SK-N-SH (cell line): Measurements from ENCODE around the gene C4orf50. TPM values are rescaled to one million over a fixed set of nuclear protein-coding genes. Genes with fewer than 3 reads are reported as not detected.

Source experiments
- CTCF ChIA-PET: fragments of 300-600, 350-600 bp; formaldehyde crosslinking; extraction: SDS; loops from one replicate; lab custom pipeline; 2021; lab: Yijun Ruan, JAX
- POLR2A ChIA-PET: fragments of 350-600 bp; sonication (Branson Sonifier 250); formaldehyde crosslinking; extraction: SDS; loops from one replicate; lab custom pipeline; 2020; ENCODE audit warnings: antibody characterized with exemption, inconsistent platforms; lab: Yijun Ruan, JAX
- DNase-seq: peaks from one replicate; pipeline ENCODE4 v3.0.0; 2012
- H2AFZ ChIP-seq: fragments of 200-600 bp; sonication (generic); 2 replicates; pipeline ENCODE4 v1.8.1; 2016; ENCODE audit warnings: antibody characterized with exemption, mild to moderate bottlenecking, low read depth
- H3F3A ChIP-seq: fragments of 200-600 bp; sonication (generic); replicated peaks from 2 replicates; pipeline ENCODE3; 2016; ENCODE audit warnings: antibody characterized with exemption, mild to moderate bottlenecking; ENCODE audit not compliant: insufficient read depth
- H3K27ac ChIP-seq, 2 experiments: fragments of 200-500 bp in 1 of 2; fragments of 200-600 bp in 1 of 2; sonication (Bioruptor generic) in 1 of 2; sonication (generic), shearing (Covaris generic) in 1 of 2; 2 replicates each; pipeline versions ENCODE4 v1.5.1 to v1.6.1; 2014 to 2016; ENCODE audit warnings: low read depth in 2 of 2, inconsistent platforms in 1 of 2, low read length in 1 of 2, mild to moderate bottlenecking in 1 of 2, mixed read lengths in 1 of 2
- H3K27me3 ChIP-seq: fragments of 200-600 bp; sonication (generic), shearing (Covaris generic); 2 replicates; pipeline ENCODE4 v1.6.1; 2016; ENCODE audit warnings: mixed run types; ENCODE audit not compliant: insufficient read depth
- H3K36me3 ChIP-seq, 2 experiments: fragments of 200-500 bp in 1 of 2; fragments of 200-600 bp in 1 of 2; sonication (Bioruptor generic) in 1 of 2; sonication (generic) in 1 of 2; replicated peaks in 1 of 2; 2 replicates each; pipeline versions ENCODE3 to v1.5.1; 2014 to 2016; ENCODE audit warnings: low read length in 1 of 2, mild to moderate bottlenecking in 1 of 2; ENCODE audit not compliant: insufficient read depth in 2 of 2, control insufficient read depth in 1 of 2
- H3K4me1 ChIP-seq, 2 experiments: fragments of 200-500 bp in 1 of 2; fragments of 200-600 bp in 1 of 2; sonication (Bioruptor generic) in 1 of 2; sonication (generic), shearing (Covaris generic) in 1 of 2; 2 replicates each; pipeline versions ENCODE4 v1.5.1 to v1.6.1; 2014 to 2016; ENCODE audit warnings: low read depth in 1 of 2, low read length in 1 of 2, mixed run types in 1 of 2; ENCODE audit not compliant: insufficient read depth in 2 of 2, control insufficient read depth in 1 of 2
- H3K4me2 ChIP-seq: fragments of 200-600 bp; sonication (generic), shearing (Covaris generic); 2 replicates; pipeline ENCODE4 v1.6.1; 2017; ENCODE audit warnings: mixed run types
- H3K4me3 ChIP-seq, 2 experiments: fragments of 200-500 bp in 1 of 2; fragments of 200-600 bp in 1 of 2; sonication (Bioruptor generic) in 1 of 2; sonication (generic), shearing (Covaris generic) in 1 of 2; 2 replicates each; pipeline versions ENCODE4 v1.5.1 to v1.8.1; 2014 to 2016; ENCODE audit warnings: low read depth in 2 of 2, inconsistent platforms in 1 of 2, low read length in 1 of 2, mild to moderate bottlenecking in 1 of 2, mixed read lengths in 1 of 2, moderate library complexity in 1 of 2
- H3K79me2 ChIP-seq: fragments of 200-600 bp; sonication (generic); 2 replicates; pipeline ENCODE4 v1.8.1; 2017; ENCODE audit warnings: mild to moderate bottlenecking; ENCODE audit not compliant: insufficient read depth
- H3K9ac ChIP-seq: fragments of 200-600 bp; sonication (generic); 2 replicates; pipeline ENCODE4 v1.6.1; 2017; ENCODE audit warnings: mixed run types
- H3K9me2 ChIP-seq: fragments of 200-600 bp; sonication (generic); 2 replicates; pipeline ENCODE4 v1.6.1; 2017; ENCODE audit warnings: mixed run types
- H3K9me3 ChIP-seq: fragments of 200-600 bp; sonication (generic); 2 replicates; pipeline ENCODE4 v1.6.1; 2017; ENCODE audit warnings: mixed run types, mild to moderate bottlenecking, moderate library complexity
- H4K20me1 ChIP-seq: fragments of 200-600 bp; sonication (generic); 2 replicates; pipeline ENCODE4 v1.6.1; 2017; ENCODE audit warnings: mild to moderate bottlenecking, mixed run types; ENCODE audit not compliant: insufficient read depth
- EP300 ChIP-seq, 2 experiments: IDR thresholded peaks; 2 replicates each; pipeline versions ENCODE4 v1.4.0 to v1.6.1; 2012; ENCODE audit warnings: borderline replicate concordance in 1 of 2, low read depth in 1 of 2, low read length in 1 of 2
- FOSL2 ChIP-seq: IDR thresholded peaks from 2 replicates; pipeline ENCODE4 v1.4.0; 2012; ENCODE audit warnings: low read depth, mild to moderate bottlenecking, moderate library complexity, borderline replicate concordance
- GATA2 ChIP-seq: sonication (generic); formaldehyde crosslinking; IDR thresholded peaks from 2 replicates; pipeline ENCODE4 v1.5.0; 2020; ENCODE audit warnings: mild to moderate bottlenecking, missing genetic modification reagents
- MEF2A ChIP-seq: IDR thresholded peaks from 2 replicates; pipeline ENCODE4 v1.4.0; 2012; ENCODE audit warnings: low read depth, borderline replicate concordance
- MXI1 ChIP-seq: IDR thresholded peaks from 2 replicates; pipeline ENCODE4 v1.6.1; 2012; ENCODE audit warnings: mild to moderate bottlenecking, low read depth, low read length, improper control_type of control experiment
- NFIC ChIP-seq: IDR thresholded peaks from 2 replicates; pipeline ENCODE4 v1.4.0; 2012; ENCODE audit warnings: borderline replicate concordance
- NRF1 ChIP-seq: IDR thresholded peaks from 2 replicates; pipeline ENCODE4 v1.6.1; 2012; ENCODE audit warnings: low read depth, mild to moderate bottlenecking, low read length
- POLR2AphosphoS5 ChIP-seq: IDR thresholded peaks from 2 replicates; pipeline ENCODE4 v1.6.1; 2012; ENCODE audit warnings: low read depth, low read length
- SMC3 ChIP-seq: IDR thresholded peaks from 2 replicates; pipeline ENCODE4 v1.6.1; 2012; ENCODE audit warnings: low read depth, low read length, improper control_type of control experiment
- TCF12 ChIP-seq: IDR thresholded peaks from 2 replicates; pipeline ENCODE4 v1.4.0; 2012
- TEAD4 ChIP-seq: IDR thresholded peaks from 2 replicates; pipeline ENCODE4 v1.4.0; 2012; ENCODE audit warnings: mild to moderate bottlenecking, borderline replicate concordance; ENCODE audit not compliant: insufficient read depth
- YY1 ChIP-seq: IDR thresholded peaks from 2 replicates; pipeline ENCODE4 v1.4.0; 2012; ENCODE audit warnings: low read depth, mild to moderate bottlenecking
- WGBS: methylation state at CpG from one replicate; pipeline ENCODE4 v1.1.6; 2017; ENCODE audit warnings: low lambda C conversion rate; 5-methylcytosine and 5-hydroxymethylcytosine counted together
- polyA plus RNA-seq, 3 experiments: library from polyadenylated mRNA; depleted of rRNA; stranded (reverse); fragments of >200 nt; gene quantifications; 2 replicates each; pipeline ENCODE4 v1.2.3, GENCODE V29; 2012
- TF ChIP-seq, protein P1 (sequence below): IDR thresholded peaks from 2 replicates; pipeline ENCODE4 v1.4.0; 2012; ENCODE audit warnings: low read depth, borderline replicate concordance
- TF ChIP-seq, protein P2 (sequence below): IDR thresholded peaks from 2 replicates; pipeline ENCODE4 v1.6.1; 2012; ENCODE audit warnings: mild to moderate bottlenecking, low read depth, low read length, moderate library complexity

Gene C4orf50
- polyA plus RNA-seq, 1 of the 3 experiments (the other 2 are of a cell fraction): under 0.01 TPM

DNA sequence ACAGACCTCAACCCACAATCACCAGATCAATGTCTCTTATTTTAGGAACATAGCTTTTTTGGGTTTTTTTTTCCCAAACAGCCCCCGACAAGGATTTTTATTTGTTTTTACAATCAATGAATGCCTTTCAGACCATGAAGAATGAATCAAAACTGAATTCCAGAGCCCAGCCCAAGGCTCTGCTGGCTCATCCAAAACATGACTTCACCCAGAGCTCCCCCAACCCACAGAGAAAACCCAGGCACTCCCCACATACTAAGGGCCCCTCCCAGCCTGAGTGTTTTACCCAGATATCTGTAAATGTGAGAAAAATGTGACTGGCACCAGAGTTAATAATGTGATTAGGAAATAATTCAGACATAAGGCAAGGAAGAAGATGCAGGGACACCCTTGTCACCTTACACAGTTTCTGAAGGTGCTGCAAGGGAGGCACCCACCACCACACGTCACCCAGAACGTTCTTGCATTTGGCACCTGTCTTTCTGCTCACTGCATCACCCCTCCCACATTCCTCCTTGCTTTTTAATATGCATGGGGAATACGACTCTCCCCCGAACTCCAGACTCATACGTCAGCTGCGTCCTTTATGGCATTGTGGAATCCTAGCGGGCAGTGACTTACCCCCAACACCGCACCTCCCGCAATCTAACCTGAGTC is 47.8 kb upstream of the C4orf50 start:
- H3K9me2 ChIP-seq: no peaks in the 10 kb centered on the region
- H3K9me3 ChIP-seq: no peaks in the 10 kb centered on the region
- H3K4me1 ChIP-seq: no peaks in the 10 kb centered on the region; a peak in 1 of 4 replicates
- no peak overlapping the region for H3K4me3 ChIP-seq
- POLR2A ChIA-PET: no interaction called here
- no peak overlapping the region for H3K4me2 ChIP-seq
- no peaks in the 10 kb centered on the region for H3F3A ChIP-seq
- no peak overlapping the region for H3K9ac ChIP-seq
- H3K79me2 ChIP-seq: no peaks in the 10 kb centered on the region
- no peak for DNase-seq
- TF ChIP-seq YY1: no peak
- no peaks in the 10 kb centered on the region for H4K20me1 ChIP-seq
- CTCF ChIA-PET: interaction anchor here (1.2 kb wide), 1 partner anchor 134 kb away, joined by 4 read pairs; the partner anchor contains the start of gene JAKMIP1
- H3K27me3 ChIP-seq: no peaks in the 10 kb centered on the region
- no peaks in the 10 kb centered on the region for H3K36me3 ChIP-seq
- H3K27ac ChIP-seq: no peak overlapping the region
- H2AFZ ChIP-seq: no peak overlapping the region
- WGBS: 49% methylated on average over 10 of the region's 10 CpGs

DNA sequence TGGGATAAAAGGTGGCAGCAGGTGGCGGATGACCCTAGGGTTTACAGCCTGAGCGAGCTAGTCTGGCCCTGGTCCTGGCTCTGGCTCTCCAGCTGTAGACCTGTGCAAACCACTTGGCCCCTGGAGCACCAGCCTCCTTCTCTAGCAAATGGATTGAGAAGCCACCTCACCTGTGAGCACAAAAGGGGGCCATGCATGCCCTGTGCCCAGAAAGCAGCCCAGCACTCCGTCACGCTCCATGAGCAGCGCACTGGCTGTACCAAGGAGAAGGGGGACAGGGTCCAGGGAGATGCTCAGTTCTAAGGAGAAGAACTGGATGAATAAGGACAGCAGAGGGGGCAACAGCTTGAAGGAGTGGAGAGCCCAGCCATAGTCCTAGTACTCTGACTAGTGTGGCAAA is 46.9 kb upstream of the C4orf50 start:
- Histone ChIP-seq H3K27ac (no peak overlapping the region), H3K9ac (no peak overlapping the region), H3K9me3 (no peaks in the 10 kb centered on the region), H4K20me1 (no peaks in the 10 kb centered on the region), H3K36me3 (no peaks in the 10 kb centered on the region), H2AFZ (no peak overlapping the region), H3K4me3 (no peak overlapping the region), H3K27me3 (no peaks in the 10 kb centered on the region), H3K9me2 (no peaks in the 10 kb centered on the region), H3K4me1 (no peaks in the 10 kb centered on the region), H3K79me2 (no peaks in the 10 kb centered on the region), H3K4me2 (no peak overlapping the region), H3F3A (no peaks in the 10 kb centered on the region)
- WGBS: 58% methylated on average over 5 of the region's 5 CpGs
- ChIA-PET POLR2A (no interaction called here), CTCF (interaction anchor here (1.2 kb wide), 1 partner anchor 135 kb away, joined by 4 read pairs; the partner anchor contains the start of gene JAKMIP1)
- DNase-seq: no peak
- TF ChIP-seq NFIC: no peak
- no peak for TF ChIP-seq GATA2 (CRISPR knock-in tag)

DNA sequence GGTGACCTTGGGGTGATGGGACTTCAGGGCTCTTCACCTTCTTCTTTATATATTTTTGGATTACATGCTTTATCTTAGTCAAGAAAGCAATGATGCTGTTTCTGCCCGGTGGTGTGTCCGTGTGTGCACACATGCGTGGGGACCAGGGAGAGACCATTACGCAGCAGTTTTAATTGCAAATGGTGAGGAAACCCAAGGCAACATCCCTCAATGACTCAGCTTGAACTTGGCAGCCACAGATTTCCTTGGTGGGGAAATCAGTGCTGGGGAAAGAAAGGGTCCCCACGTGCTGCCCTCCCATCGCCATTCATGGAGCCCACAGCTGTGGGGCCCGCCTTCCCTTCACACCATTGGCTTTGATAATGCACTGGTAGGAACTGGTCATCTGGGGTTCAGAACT is 46.2 kb upstream of the C4orf50 start:
- no peak overlapping the region for H2AFZ ChIP-seq
- WGBS: 57% methylated on average over 6 of the region's 7 CpGs
- no peak for DNase-seq
- POLR2A ChIA-PET: no interaction called here
- H3K27ac ChIP-seq: no peak overlapping the region
- no peaks in the 10 kb centered on the region for H4K20me1 ChIP-seq
- H3K36me3 ChIP-seq: no peaks in the 10 kb centered on the region
- CTCF ChIA-PET: interaction anchor here (1.0 kb wide), 1 partner anchor 66 kb away, joined by 3 read pairs; no protein-coding TSS in a partner anchor
- H3K9me2 ChIP-seq: no peaks in the 10 kb centered on the region
- no peaks in the 10 kb centered on the region for H3K27me3 ChIP-seq
- no peaks in the 10 kb centered on the region for H3K9me3 ChIP-seq
- TF ChIP-seq MXI1 (no peak), YY1 (no peak), FOSL2 (no peak), EP300 (IDR thresholded peaks at IDR 0.05; ENCODE audit: borderline replicate concordance in 1 of 2, low read depth in 1 of 2, low read length in 1 of 2) (no peak), TCF12 (no peak), TEAD4 (no peak), POLR2AphosphoS5 (no peak), NRF1 (no peak), MEF2A (no peak), SMC3 (no peak)
- TF ChIP-seq, protein P1, sequence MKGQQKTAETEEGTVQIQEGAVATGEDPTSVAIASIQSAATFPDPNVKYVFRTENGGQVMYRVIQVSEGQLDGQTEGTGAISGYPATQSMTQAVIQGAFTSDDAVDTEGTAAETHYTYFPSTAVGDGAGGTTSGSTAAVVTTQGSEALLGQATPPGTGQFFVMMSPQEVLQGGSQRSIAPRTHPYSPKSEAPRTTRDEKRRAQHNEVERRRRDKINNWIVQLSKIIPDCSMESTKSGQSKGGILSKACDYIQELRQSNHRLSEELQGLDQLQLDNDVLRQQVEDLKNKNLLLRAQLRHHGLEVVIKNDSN: no peak
- TF ChIP-seq, protein P2, sequence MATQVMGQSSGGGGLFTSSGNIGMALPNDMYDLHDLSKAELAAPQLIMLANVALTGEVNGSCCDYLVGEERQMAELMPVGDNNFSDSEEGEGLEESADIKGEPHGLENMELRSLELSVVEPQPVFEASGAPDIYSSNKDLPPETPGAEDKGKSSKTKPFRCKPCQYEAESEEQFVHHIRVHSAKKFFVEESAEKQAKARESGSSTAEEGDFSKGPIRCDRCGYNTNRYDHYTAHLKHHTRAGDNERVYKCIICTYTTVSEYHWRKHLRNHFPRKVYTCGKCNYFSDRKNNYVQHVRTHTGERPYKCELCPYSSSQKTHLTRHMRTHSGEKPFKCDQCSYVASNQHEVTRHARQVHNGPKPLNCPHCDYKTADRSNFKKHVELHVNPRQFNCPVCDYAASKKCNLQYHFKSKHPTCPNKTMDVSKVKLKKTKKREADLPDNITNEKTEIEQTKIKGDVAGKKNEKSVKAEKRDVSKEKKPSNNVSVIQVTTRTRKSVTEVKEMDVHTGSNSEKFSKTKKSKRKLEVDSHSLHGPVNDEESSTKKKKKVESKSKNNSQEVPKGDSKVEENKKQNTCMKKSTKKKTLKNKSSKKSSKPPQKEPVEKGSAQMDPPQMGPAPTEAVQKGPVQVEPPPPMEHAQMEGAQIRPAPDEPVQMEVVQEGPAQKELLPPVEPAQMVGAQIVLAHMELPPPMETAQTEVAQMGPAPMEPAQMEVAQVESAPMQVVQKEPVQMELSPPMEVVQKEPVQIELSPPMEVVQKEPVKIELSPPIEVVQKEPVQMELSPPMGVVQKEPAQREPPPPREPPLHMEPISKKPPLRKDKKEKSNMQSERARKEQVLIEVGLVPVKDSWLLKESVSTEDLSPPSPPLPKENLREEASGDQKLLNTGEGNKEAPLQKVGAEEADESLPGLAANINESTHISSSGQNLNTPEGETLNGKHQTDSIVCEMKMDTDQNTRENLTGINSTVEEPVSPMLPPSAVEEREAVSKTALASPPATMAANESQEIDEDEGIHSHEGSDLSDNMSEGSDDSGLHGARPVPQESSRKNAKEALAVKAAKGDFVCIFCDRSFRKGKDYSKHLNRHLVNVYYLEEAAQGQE: no peak
- TF ChIP-seq, all 33 proteins: peak for 0
- Histone ChIP-seq H3K9ac (no peak overlapping the region), H3K4me3 (no peak overlapping the region), H3K79me2 (no peaks in the 10 kb centered on the region), H3F3A (no peaks in the 10 kb centered on the region), H3K4me1 (no peaks in the 10 kb centered on the region), H3K4me2 (no peak overlapping the region)
